GM19328 (cell line): ENCODE results near the gene DNAL4.

ENCODE experiments used
- ATAC-seq: cut with Tn5 transposase; IDR thresholded peaks from one replicate; pipeline ENCODE4 v1.9.1; 2021; ENCODE audit warnings: mild to moderate bottlenecking, moderate library complexity; ENCODE audit not compliant: unreplicated experiment

The DNAL4 gene, protein sequence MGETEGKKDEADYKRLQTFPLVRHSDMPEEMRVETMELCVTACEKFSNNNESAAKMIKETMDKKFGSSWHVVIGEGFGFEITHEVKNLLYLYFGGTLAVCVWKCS

DNA sequence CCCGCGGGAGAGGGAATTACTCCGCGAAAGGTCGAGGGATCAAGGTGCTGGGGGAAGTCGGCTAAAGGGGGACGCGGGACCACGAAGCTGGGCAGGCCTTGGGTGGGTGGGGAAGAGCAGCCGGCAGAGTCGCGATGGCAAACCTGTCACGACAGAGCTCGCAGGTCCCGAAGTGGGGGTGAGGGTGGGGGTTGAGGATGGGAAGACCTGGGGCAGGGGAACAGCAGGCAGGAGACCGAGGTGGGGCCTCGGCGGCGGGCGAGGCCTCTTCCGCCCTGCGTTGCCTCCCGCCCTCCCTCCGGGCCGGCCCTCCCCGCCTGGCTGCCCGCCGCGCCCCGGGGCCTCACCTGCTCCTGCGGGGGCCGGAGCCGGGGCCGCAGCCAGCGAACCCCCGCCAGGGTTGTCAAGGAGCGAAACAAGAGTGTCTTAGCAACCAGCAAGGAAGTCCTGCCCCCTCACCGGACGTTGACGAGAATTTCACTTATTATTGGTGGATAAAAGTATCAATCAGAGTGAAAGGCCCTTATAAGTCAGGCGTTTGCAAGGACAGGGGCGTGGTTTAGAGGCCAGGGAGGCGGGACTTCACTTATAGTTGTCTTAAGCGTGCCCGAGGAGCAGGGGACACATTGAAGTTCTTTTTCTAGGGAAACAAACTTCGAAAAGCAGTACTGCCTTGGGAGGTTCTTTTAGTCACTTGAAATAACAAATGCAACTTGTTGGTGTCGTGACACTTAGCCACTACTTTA lies at the start of gene DNAL4:
TSS of gene DNAL4 (minus strand) at position 423 of the 746 bp plus-strand sequence. CDS start 11,412 bp downstream, outside the sequence.
- ATAC-seq, result peak; percentile 93

DNA sequence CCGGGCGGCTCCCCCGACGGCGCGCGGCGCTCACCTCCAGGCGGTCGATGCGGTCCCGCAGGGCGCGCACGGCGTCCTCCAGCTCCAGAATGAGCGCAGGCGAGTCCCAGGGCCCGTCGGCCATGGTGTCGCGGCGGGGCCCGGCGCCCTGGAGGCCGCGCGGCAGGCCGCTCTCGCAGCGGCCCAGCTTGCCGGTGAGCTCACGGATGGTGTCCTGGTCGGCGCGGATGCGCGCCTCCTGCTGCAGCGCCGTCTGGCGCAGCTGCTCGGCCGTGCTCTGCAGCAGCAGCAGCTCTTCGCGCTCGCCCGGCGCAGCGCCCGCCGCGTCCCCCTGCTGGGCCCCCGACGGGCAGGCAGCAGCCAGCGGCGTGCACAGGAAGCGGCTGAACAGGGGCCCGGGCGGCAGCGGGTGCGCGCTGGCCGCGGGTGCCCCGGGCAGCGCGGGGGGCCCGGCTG lies 49.3 kb upstream of the DNAL4 start:
- ATAC-seq, result no peak

DNA sequence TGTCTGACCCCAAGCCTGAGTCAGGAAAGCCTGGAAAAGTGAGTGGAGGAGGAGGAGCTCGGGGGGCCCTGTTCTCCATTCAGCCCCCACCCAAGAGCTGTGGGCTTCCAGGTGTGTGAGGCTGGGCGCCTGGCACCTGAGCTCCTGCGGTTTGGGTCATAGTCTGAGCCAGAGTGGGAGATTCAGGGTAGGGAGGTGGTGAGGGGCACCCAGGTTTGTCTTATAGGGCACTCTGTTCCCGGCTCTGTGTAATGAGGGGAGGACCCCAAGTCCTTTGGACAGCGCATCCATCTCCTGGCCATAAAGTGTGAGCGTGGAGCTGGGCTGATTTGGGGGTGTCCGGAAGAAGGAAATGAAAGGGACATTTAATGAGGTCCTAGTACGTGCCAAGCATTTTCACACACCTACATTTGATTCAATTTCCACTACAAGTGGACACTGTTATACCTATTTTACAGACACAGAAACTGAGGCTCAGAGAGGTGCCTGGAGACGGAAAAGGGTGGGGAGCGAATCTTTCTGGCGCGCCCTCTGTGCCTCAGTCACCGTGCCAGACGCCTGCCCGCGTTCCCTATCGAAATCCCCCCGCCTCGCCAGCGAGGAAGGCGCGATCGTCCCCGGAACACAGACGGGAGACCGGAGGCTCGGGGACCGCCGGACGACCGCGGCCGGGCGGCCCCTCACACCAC lies 48.7 kb upstream of the DNAL4 start:
- no peak for ATAC-seq

DNA sequence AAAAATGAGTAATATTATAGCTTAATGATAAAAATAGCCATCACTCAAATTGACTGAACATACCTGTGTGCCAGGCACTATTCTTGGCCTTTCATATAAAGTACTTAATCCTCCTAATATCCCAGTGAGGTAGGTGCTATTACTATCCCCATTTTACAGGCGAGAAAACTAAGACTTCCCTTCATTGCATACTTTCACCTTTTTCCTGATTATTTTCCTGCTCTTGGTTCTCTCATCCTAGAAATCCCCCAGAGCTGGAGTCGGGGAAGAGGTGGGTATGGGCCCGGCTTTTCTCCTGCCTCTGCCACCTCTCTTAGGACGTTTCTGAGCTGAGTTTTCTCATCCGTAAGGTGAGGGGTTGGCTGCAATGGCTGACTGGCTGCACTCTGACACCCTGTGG lies 47.7 kb upstream of the DNAL4 start:
- no peak for ATAC-seq

DNA sequence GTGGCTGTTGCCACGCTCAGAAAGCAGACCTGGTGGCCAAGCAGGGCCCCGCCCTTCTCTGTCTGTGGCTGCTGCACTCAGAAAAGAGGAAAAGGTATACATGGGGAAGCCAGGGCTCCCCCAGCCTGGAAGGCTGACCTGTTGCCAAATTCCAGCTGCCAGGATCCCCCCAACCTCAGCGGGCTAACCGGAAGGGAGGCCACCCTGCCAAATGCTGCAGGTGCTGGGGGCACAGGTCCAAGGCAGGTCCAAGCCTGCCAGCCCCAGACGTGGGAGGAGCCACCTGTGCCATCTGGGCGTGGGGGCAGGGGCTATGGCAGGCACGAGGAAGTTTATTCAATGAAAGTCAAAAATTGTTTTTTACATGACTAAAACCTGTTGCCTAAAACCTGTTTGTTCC lies 47.3 kb upstream of the DNAL4 start:
- no peak for ATAC-seq

DNA sequence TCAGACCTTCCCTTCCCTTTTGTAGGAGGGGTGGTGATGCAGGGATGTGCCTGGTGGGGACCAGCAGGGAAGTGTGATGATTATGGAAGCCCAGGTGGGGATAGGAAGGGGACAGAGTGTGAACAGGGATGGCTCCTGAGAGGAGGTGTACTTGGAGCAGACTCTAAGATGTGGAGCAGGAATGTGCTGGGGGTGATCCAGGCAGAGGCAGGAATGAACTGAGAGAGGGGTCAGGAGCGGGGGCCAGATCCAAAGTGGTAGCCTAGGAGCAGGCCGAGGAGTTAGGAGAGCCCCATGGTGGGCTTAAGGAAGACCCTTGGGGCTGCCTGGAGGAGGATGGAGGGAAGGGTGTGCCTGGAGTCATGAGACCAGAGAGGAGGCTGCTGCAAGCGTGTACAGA lies 46.2 kb upstream of the DNAL4 start:
- no peak for ATAC-seq

DNA sequence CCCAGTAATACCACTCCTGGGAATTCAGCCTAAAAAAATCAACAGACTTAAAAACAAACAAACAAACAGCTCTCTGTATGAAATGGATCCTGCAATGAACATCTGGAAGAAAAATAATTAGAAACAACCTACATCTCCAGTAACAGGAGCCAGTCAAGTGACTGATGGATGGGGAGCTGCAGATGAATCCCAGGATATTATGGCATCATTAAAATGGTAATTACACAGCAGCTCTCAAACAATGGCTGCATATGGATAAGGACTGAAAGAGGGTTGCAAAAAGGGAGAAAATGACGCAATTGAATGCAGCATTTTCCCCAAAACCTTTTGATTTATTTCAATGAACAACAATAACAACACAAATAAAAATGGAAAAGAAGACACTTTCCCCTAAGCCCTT lies 45.7 kb upstream of the DNAL4 start:
- ATAC-seq, result no peak

DNA sequence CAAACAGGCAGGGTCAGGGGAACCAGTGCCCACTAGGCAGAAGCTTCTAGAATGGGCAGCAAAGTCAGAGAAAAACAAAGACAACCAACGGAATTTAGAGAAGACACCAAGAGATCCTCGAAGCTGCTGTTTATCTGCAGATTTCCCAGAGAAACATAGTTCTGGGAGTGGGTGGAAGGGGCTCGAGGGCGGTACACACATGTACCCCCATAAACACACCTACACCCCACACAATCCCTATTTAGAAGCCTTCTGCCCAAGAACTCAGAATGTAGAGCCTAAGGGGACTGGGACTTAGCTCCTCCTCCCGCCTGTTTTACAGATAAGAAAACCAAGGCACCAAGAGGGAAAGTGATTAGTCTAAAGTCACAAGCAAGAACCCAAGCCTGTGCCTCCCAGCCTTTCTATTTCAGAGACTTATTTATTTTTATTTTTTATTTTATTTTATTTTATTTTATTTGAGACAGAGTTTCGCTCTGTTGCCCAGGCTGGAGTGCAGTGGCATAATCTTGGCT lies 43.5 kb upstream of the DNAL4 start:
- ATAC-seq, result no peak

DNA sequence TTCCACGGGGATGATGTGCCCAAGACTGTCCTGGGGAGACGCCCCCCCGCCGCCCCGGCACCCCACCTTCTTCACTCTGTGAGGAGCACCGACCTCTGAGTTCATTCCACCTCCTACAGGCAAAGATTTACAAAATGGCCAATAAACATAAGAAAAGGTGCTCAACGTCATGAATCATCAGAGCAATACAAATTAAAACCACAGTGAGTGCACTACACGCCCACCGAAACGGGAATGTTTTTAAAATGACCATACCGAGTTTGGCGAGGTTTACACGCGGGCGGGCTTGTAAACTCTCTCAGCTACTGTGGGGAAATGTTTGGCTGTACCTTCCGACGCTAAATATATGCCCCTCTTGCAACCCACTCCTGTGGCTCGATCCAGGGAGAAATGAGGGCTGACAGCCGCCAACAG lies 42.0 kb upstream of the DNAL4 start:
- ATAC-seq, result no peak

DNA sequence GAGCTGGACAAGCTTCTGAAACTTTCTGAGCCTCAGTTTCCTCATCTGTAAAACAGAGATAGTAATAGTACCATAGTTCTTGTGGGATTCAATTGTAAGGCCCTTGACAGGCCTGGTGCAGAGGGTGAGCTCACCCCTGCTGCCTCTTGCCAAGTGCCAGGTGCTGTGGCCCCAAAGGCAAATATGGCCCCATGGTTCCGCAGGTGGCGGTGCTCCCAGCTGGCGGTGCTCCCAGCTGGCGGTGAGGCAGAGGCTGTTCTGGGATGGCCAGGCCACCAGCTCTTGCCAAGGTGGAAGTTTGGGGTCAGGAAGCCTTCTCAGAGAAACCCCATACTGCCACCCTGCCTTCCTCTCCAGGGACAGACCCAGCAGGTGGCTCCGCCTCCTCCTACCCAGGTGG lies 41.0 kb upstream of the DNAL4 start:
- no peak for ATAC-seq

DNA sequence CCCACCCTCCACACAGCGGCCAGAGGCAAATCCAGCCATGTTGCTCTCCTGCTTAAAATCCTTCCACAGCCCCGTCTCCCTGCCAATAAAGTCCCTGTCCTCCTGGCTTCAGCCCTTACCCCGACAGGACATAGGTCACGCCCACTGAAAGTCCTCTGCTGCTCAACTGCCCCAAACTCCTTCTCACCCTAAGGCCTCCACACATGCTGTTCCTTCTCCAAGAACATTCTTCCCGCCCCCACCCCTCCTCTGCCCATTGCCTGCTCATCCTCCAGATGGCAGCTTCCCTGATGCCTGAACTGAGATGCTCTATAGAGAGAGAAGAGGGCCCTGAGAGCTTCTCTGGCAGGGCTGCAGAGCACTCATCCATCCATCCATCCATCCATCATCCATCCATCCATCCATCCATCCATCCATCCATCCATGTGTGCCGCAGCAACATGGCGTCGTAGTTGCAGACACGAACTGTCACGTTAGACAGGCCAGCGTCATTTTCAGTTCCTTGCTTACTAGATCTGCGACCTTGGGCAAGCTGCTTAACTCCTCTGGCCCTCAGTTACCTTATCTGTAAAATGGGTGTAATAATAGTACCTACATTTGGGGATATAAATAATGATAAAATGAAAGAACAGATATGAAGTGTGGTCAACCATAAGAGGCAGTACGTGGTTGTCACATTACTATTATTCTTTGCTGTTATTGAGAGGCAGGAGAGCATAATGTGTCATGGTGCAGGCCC lies 40.4 kb upstream of the DNAL4 start:
- no peak for ATAC-seq

DNA sequence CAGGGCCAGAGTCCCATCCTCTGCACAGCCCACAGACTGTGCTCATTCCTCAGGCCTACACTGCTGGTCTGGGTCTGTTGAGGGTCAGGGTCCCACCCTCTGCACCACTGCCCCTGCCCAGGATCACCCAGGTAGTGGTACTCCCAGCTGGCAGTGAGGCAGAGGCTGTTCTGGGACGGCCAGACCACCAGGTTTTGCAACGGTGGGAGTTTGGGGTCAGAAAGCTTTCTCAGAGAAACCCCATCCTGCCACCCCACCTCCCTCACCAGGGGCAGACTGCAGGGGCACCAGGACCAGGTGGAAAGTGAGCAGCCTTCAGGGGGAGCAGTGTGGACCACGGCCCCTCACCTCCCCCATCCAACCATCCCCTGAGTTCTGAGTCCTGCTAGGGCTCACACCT lies 39.1 kb upstream of the DNAL4 start:
- no peak for ATAC-seq

DNA sequence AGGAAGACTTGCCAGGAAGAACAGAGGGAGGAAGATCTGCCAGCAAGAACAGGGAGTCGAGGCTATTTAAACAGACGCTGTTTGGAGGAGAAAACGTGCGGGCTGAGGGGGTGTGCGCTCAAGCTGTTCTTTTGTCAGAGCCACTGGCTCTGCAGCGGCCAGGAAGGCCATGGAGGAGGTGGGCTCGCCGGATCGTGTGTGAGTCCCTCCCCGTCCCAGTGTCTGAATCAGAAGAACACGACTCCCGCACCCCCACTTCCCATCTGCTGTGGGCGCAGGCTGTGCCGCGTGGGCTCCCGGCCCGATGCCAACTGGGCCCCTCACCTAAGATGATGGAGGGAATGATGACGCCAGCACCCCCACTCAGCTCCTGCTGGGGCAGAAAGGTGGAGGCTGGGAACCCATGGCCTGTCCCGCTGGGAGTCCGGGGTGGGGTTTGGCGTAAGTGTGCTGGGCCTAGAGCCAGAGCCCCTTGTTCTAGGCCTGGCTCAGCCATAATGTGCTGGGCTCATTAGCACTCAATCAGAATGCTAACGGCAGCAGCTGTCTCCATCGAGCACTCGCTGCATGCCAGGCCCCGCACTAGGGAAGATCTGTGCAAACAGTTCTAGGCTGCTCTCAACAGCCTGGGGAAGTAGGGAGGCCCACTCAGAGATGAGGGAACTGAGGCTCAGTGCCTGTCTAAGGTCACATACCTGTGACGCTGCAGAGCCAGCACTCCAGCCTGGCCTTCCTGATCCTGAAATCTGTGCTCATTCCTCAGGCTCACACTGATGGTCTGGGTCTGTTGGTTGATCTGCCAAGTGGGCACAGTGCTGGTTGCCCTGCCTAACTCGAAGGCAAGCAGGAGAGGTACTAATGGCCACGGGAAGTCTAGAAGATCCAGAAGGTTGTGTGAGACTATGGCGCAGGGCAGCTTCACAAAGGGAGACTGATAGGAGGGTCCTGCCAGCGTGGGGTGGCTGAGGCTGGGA lies 38.3 kb upstream of the DNAL4 start:
- no peak for ATAC-seq

DNA sequence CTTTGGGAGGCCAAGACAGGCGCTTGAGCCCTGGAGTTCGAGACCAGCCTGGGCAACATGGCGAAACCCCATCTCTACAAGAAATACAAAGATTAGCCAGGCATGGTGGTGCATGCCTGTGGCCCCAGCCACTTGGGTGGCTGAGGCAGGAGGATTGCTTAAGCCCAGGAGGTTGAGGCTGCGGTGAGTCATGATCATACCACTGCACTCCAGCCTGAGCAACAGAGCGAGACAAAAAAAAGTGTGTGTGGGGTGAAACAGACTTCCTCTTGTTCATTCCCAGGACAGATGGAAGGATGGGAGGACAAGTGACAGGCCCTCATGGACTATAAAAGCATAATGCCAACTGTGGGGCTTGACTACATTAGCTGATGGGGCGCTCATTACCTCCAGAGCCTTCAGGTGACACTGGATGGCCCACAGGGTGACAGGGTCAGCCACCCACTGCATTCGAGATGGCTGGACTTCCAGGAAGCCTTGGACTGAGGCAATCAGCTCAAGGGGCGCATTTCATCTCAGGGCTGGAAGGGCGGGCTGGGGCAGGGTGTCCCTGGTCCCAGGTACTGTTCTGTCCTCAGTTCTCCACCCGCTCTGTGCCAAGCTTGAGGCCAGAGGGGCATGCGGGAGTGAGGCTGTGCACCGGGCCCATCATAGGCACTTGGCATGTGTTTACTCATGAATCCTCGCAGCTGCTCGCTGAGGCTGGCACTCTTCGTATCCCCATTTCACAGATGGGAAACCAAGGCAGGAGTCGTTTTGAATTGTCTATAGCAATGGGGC lies 37.4 kb upstream of the DNAL4 start:
- no peak for ATAC-seq

DNA sequence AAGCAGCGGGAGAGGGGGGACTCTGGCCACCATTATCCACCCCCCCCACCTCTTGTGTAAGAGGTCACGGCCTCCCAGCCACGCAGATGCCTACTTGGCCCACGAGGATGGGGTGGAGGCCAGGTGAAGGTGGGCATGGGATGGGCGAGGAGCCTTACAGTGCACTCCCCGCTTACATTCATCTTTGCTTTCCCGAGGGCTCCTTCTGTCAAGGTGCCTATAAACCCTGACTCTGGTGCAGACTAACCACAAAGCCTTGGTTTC lies 36.8 kb upstream of the DNAL4 start:
- ATAC-seq, result no peak

DNA sequence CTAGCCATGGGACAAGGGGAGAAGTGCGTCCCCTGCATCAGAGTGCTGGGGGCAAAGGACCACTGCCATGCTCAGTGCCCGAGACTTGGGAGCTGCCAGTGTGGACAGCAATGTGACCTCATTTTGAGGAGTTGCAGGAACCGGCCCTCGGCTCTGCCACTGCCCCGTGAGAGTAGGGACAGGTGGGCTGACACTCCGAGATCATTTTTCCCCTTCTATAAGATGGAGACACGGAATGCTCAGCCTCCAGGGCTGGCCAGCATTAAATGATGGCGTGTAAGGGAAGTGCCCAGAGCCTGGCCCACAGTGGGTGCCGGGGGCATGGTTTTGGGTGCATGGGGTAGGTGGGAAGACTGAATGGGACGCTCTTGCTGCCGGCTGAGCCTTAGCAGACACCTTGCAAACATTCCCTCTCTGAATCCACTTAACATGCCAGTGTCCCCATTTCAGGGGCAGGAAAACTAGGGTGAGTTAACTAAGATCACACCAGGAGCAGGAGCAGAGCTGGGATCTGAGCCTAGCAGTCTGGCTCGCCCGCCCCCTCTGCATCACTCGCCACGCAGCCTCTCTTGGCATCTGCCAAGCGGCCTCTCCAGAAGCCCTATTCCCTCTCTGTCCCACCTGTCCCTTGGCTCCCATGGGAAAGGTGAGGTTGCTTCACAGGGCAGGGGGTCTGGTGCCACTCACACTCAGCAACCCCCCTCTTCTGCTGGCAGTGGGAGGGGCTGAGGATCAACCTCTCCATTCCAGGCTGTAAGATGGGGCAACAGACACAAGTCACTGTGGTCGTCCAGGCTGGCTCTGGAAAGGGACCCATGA lies 36.3 kb upstream of the DNAL4 start:
- no peak for ATAC-seq

DNA sequence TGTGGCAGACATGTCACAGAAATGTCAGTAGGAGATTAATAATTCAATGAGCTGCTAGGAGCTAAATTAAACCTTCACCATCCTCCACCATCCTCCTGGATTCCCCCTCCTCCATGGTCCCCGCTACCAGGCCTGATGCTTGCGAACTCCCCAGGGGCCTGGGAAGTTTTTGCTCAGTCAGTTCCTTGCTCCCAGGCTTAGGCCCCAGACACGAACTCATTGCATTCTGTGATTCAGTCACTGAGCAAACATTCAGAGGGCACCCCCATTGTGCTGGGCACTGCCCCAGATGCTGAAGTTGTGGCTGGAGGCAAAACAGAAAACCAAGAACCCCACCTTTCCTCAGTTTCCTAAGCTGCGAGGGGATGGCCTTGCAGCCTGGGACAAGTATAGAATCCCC lies 35.5 kb upstream of the DNAL4 start:
- no peak for ATAC-seq

DNA sequence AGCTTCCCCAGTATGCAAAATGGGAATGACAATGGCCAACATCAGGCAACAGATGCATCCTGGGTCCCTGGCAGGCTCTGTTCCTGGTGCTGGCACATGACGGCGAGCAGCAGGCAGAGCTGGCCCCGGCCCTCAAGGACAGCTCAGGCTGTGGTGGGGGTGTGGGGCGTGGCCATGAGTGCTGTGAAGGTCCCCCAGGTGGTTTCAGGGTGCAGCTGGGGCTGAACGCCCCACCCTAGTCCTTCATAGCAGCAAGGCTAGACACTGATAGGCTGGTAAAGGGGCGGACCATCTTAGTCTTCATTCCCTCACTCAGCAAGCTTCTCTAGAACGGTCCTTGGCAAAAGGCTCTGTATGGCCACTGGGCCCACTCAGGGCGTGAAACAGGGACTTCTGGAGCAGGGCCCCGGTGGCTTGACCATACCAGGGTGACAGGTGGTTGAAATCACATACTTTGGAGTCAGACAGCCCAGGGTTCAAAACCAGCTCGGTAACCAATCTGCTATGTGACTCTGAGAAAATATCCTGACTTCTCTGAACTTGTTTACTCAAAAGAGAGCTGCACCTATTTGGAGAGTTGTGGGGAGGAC lies 34.8 kb upstream of the DNAL4 start:
- no peak for ATAC-seq
